ENCODE measurements around the gene RTP5.
"Not testable (repeated sequence)": the region's sequence is repeated elsewhere in the genome, so short reads cannot be mapped to it uniquely, and the experiment has no call there.

RTP5 gene

DNA sequence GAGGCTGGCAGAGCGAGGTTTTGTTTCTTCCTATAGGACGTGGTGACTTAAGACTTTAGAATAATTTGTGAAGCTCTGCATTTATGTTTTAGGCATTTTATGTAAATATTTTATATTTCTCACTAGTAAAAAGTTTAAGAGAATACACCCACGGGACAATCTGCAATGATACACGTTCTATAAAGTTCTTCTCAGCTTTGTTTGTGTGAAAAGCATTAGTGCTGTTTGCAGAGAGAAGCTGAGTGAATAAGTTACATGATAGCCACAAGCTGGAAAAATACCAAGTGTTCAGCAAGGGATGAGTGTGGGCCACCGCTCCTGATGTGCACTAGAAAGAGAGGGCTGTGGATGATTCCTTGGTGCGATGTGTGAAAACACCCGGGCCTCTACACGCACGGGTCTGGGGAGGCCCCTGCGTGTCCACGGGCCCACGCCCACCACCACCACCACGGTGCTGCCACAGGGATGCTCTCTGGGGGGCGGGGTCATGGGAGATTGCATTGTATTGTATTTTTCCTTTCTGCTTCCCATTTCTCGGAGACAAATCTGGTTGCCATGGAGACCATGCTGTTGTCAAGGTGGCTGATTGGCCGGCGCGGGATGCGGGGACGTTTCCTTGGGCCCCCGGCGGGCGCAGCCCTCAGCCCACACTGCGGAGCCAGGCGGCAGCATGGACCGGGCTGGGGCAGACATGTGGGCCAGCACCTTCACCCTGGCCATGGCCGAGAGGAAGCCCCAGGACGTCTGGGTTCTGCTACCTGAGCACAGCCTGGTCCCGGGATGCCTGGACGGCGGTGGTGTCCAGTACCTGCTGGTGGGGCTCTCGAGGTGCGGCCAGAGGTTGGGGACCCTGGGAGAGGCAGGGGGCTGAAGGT lies at the start of gene RTP5:
TSS of gene RTP5 (plus strand) at position 643 of the 875 bp plus-strand sequence. CDS start at position 671, 28 bp downstream.
- DNase-seq = no peak

DNA sequence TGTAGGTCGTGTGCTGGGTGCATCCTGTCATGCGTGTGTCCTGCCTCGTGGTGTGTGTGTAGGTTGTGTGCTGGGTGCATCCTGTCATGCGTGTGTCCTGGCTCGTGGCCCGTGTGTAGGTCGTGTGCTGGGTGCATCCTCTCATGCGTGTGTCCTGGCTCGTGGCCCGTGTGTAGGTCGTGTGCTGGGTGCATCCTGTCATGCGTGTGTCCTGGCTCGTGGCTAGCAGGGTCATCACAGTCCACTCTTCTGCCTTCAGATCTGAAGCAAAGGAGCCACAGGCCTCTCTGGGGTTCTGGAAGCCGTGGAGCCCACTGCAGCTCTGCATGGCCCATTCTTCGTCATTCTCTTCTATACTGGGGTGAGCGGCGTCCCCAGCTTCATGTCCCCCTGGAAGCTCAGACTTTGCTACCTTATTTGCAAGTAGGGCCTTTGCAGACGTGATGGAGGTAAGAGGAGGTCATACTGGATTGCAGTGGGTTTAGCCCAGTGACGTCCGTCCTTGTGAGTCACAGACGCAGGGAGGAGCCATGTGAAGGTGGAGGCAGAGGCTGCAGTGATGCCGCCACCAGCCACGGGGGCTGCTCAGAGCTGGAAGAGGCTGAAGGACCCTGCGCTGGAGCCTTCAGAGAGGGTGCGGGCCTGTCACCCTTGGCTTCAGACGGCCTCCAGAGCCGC lies 49.4 kb upstream of the RTP5 start:
- DNase-seq = not testable (repeated sequence)

DNA sequence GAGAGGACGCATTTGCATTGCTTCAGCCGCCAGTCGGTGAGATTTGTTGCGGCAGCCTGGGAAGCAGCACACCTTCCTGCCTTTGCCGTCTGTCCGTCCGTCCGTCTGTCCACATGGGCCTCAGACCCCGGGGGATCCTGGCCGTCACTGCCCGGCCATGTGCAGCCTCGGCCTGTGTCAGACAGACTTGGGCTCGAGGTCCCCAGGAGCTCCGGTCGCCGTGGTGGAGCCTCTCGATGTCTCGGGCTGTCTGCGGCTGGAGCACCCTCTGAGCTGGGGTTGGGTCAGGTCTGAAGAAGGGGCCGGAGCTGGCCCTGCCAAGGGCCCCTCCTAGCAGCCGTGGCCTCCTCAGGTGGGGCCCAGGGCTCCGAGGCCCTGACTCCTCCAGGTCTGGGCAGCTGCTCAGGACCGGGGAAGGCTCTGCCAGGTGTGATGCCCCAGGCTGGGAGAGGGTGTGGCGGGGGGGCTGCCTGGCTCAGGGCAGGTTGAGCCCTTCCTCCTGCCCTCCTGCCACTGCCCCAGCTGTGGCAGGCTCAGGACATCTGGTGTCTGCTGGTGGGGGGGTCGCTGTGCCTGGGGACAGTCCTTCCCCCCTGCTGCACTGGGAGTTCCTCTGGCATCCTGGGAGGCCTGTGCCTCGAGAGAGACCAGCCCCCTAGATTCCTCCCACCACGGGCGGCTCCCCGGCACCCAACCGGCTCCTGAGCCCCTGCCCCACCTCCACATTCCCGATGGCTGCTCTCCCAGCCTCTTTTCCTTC lies 48.7 kb upstream of the RTP5 start:
- no peak for DNase-seq

DNA sequence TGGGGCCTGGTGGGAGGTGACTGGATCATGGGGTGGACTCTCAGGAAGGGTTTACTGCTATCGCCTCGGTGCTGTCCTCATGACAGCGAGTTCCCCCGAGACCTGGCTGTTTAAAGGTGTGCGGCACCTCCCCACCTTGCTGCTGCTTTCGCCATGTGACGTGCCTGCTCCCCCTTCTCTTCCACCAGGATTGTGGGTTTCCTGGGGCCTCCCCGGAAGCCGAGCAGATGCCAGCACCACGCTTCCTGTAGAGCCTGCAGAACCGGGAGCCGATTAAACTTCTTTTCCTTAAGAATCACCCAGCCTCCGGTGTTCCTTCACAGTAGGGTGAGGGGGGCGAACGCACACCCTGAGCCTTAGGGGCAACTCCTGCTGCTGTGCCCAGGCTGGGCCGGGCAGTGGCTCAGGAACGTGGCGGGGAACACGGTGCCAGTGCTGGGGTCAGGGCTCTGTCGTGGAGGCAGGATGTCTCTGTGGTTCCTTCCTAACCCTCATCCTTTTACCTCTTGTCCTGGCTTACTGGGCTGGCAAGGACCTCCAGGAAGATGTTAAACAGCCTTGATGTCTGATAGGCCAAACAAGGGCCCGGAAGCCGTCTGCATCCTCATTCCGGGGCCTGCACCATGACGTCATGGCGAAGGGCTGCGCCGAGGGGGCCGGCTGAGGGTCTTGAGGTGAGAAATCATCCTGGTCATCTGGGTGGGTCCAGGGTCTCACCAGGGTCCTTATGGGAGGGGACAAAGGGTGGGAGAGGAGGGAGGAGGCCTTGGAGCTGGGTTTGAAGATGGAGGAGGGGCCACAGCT lies 47.9 kb upstream of the RTP5 start:
- DNase-seq = no peak

DNA sequence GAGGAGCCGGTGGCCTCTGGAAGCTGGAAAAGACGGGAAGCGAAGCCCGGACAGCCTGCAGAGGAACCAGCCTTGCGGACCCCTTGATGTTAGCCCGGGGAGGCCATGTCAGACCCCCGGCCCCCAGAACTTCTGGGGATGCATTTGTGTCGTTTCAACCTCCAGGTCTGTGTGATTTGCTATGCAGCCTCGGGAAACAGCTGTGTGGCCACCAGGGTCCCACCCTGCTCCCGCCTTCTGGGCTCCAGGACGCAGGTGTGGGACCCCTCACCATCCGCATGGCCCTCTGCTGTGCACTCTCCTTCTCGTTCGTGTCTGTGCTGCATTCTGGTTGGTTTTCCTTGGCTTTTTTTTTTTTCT lies 47.3 kb upstream of the RTP5 start:
- DNase-seq = no peak

DNA sequence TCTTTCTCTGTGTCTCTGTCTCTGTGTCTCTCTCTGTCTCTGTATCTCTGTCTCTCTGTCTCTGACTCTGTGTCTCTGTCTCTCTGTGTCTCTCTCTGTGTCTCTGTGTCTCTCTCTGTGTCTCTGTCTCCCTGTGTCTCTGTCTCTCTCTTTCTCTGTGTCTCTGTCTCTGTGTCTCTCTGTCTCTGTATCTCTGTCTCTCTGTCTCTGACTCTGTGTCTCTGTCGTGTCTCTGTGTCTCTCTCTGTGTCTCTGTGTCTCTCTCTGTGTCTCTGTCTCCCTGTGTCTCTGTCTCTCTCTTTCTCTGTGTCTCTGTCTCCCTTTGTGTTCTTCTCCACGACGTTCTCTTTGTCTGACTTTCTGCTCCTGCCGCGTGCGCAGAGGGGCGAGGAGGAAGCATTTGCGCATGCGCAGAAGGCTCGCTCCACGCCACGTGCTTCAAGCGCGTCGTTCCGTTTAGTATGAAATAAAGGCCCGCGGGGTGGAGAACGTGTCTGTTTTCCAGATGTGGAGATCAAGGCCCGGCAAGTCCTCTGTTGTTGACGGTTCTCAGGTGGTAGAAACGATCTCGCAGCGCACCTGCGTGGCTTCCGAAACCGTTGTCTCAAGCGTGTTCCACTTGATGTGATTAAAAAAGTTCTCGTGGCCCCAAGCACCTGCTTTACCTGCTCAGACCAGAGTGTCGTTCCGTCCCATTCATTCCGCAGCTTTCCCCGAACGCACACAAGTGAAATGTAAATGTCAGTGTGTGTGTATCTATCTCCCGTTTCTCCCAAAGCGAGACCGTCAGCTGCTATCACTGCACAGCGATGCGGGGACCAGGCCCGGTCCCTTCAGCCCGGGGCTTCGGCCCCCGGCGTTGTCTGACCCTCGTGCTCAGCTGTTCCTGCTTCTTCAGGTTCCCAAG lies 45.7 kb upstream of the RTP5 start:
- peak; percentile 24 for DNase-seq

DNA sequence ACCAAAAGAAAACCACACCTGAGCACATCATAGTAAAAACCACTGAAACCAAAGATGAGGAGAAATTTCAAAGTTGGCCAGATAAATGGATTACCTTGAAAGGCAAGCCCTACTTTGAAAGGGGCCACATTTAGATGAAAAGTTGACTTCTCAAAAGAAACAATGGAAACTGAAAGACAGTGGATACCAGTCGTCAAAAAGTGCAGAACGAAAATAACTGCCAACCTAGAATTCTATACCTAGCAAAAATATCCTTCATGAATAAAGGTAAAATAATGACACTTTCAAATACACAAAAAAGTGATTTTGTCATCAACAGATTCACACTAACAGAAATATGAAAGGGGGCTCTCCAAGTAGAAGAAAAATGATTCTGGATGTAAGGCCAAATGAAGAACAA lies 42.1 kb upstream of the RTP5 start:
- DNase-seq = no peak

DNA sequence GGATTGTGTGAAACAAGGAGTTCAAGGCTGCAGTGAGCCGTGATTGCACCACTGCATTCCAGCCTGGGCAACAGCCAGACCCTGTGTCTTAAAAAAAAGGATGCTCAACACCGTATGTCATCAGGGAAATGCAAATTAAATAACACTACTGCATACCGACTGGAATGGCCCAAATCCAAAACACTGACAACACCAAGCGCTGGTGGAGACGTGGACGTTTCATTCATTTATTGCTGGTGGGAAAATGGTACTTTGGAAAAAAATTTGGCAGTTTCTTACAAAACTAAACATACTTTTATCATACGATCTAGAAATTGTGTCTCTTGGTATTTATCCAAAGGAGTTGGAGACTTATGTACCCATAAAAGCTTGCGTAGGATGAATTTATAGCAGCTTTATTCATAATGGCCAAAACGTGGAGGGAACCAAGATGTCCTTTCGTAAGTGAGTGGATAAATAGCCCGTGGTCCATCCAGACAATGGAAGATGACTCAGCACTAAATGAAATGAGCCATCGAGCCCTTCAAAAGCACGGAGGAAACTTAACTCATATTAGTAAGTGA lies 36.3 kb upstream of the RTP5 start:
- DNase-seq = no peak

DNA sequence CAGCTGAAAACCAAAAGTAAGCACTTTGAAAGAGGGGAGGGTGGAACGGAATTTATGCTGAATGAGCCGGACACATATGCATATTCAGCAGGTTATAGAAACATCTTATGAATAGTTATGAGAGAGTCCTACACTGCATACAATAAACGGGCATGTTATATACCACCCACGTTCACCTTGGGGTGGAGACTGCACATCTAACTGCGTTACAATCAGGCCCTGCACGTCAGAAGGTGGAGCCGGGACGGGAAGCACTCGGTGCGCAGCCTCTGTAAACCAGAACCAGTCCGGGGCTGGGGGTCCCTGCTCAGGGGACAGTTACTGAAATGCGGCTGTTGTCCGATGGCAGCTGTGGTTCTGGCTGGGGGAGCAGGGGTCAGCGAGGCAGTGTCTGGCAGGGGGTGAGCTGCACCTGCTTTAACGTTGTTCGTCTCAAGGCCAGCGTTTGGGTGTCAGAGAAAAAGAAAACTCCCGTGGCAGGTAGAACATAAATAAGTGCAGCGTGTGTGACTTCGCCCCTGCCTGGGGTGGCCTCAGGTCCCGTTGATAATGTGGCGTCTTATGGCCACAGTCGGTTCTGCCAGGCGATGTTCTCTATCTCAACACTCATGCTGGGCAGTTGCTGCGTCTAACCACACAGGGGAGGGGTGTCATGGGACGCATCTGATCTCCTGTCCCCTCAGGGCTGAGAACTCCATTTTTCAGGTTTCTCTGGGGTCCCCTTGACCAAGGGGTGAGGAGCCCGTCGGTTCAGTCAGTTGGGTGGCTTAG lies 35.6 kb upstream of the RTP5 start:
- DNase-seq = not testable (repeated sequence)

DNA sequence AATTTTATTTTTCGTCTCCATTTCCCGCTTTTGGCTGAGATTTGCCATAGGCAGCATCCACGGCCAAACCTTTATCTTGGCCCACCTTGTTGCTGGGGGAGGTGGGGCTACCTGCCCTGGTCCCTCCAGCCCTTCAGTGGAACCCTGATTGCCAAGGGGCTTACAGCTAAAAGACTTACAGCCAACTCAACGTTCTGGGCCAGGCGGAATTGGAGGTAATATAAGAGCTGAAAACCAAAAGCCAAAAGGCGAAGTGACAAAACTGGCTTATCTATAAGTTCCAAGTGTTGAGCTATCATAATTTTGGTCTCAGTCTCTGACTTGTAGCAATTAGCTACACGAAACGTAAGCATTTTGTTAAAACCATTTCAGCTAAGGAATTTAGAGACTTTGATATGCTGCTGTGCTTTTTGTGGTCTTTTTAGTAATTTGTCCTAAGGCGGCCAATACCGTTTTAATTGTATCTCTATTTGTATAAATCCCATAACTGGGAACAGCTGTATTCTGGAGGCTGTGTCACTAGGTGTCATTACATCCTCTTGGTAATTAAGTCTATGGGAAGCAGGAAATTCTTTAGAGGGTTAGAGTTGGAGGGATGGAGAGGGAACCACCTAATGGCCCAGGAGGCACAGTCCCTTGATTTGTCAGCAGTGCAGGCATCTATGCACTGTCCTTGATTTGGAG lies 34.9 kb upstream of the RTP5 start:
- DNase-seq = no peak

DNA sequence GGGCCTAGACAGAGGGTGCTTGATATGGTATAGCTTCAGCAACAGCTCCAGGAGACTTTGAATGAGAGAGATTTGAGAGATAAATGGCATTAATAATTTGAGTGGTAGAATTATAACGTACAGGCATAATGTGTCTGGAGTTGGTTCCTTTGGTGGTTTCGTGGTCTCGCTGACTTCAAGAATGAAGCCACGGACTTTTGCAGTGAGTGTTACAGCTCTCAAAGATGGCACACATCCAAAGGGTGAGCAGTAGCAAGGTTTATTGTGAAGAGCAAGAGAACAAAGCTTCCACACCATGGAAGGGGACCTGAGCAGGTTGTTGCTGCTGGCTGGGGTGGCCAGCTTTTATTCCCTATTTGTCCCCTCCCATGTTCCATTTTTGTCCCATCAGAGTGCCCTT lies 33.9 kb upstream of the RTP5 start:
- DNase-seq = no peak

DNA sequence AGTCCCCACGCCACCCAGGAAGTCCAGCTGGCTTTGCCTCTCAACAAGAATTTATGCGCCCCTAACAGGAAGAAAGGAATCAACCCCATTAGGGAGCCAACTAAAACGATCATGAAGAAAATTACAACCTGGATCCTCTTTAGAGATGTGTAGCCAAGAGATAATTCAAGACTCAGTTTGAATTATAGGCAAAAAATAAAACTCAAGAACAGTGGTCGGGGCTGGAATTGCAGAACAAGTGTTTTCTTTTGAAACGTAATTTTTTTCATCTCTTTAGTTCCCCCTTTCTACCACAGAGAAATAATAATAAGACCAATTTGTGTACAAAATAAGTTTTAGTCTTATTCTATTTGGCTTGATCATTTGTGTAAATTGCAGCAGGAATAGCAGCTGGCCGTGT lies 33.2 kb upstream of the RTP5 start:
- DNase-seq = no peak

DNA sequence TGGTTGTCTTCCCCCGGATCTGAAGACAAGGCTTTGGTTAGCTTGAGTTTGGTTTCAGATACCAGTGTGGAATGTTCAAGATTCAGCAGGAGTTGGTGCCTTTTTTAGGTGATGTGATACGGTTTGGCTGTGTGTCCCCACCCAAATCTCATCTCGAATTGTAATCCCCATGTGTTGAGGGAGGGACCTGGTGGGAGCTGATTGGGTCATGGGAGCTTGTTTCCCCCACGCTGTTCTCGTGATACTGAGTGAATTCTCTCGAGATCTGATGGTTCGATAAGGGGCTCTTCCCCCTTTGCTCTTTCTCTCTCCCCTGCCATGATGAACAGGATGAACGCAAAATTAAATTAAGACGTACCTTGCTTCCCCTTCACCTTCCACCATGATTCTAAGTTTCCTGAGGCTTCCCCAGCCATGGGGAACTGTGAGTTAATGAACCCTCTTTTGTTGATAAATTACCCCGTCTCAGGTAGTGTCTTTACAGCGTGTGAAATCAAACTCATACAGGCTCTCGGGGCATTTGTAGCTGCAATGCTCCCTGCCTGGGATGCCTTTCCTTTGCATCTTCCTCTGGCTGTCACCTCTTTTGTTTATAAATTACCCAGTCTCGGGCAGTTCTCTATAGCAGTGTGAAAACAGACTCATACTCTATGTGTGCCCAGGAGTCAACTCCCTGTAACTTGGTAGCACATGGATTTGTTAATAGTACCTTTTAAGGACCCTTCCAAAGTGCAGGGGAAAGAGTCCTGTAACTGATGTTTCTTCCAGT lies 32.1 kb upstream of the RTP5 start:
- DNase-seq = no peak

DNA sequence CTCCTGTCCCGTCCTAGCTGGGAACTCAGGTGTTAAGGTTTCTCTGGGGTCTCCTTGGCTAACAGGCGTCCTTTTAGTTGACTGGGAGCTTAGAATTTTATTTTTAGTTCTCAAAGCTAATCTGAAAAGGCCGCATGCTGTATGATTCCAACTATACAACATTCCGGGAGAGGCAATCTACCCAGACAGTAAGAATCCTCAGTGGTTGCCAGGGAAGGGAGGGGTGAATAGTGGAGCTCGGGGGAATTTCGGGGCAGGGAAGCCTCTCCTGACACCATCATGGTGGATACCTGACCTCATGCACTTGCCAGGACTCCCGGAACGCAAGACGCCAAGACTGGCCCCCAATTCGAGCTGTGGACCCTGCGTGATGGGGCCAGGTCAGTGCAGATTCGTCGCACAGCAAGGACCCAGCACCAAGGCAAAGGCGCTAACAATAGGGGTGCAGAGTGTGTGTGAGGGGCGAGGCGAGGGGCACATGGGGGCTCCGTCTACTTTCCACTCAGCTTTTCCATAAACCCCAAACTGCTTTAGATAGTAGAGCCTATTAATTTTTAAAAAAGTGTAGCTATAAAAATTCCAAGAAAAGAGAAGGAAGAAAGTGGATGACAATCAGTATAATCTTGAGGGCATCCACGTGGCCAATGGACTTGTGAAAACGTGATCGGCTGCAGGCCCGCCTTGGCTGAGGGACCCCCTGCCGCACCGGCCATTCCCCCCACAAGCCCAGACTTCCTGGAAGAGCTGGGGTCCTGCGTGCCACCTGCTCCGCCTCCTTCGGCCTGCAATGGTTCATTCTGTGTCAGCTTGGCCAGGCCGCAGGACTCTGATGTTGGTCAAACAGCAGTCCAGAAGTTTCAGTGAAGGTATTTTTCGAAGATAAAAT lies 28.1 kb upstream of the RTP5 start:
- DNase-seq = no peak

DNA sequence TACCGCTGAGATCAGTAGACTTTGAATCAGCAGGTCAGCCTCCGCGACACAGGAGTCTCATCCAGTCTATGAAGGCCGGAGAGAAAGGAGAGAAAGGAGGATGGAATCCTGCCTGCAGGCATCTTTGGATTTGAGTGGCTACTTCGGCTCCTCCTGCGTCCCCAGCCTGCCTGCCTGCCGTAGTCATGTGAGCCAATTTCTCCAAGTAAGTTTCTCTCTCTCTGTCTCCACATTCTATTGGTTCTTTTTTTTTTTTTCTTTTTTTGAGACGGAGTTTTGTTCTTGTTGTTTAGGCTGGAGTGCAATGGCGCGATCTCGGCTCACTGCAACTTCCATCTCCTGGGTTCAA lies 27.5 kb upstream of the RTP5 start:
- DNase-seq = no peak

DNA sequence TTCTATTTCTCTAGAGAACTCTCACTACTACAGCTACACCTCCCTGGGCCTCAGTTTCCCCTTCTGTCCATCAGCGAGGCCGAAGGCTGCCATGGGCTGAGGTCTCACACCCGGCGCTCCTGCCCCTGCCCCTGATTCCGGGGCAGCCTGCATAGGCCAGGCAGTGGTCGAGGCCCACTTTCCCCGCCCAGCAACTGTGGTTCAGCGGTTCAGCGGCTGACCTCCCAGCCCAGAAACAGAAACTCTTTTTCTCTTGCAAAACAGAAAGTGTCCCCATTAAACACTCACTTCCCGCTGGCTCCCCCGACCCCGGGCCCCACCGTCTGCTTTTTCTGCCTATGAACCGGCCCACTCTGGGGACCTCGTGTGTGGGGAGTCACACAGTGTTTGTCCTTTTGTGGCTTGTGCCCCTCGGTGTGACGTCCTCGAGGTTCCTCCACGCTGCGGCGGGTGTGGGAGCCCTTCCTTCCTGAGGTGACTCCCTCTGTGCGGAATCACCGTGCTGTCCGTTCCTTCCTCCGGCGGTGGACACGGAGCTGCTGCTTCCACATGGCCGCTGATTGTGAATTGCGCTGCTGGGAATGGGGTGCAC lies 26.8 kb upstream of the RTP5 start:
- DNase-seq = no peak

DNA sequence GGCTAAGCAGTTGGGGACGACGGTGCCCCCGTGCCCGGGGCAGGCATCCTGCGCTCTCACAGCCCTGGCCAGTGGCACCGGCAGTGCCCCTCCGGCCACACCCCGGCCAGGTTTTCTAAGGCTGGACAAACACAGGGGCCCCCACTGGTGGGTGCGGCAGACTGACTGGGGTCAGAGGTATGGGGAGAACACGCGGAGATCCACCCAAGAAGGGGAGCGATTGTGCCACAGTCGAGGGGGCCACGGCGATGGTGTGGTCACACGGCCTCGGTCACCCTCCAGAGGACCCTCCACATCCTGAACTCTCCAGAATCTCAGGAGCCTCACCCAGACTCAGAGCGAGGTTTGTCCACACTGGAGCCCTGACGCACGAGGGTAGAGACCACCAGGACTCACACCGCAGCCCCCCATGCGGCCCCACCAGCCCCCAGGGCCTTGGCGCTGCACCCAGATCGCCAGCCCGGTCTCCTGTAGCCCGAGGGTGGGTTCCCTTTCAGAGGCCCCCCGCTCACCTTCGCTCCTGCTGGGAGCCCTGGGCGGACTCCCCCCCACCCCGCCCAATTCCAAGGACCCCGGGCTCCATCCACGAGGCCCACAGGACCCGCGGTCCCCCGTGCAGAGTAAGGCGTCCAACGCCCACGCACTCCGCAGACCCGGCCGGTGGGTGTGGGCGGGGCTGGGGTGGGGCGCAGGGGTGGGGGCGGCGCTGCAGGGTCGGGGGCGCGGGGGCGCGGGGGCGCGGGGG lies 26.0 kb upstream of the RTP5 start:
- DNase-seq = no peak
